ENCODE measurements around the gene RPS6KA4. TPM values are rescaled to one million over a fixed set of nuclear protein-coding genes. Genes with fewer than 3 reads are reported as not detected.

Gene RPS6KA4
- total RNA-seq = 10 to 100 TPM in 3 of 4 donors, 1 to 10 TPM in 1; 2.4 to 37.4 (median 29.3) TPM

DNA sequence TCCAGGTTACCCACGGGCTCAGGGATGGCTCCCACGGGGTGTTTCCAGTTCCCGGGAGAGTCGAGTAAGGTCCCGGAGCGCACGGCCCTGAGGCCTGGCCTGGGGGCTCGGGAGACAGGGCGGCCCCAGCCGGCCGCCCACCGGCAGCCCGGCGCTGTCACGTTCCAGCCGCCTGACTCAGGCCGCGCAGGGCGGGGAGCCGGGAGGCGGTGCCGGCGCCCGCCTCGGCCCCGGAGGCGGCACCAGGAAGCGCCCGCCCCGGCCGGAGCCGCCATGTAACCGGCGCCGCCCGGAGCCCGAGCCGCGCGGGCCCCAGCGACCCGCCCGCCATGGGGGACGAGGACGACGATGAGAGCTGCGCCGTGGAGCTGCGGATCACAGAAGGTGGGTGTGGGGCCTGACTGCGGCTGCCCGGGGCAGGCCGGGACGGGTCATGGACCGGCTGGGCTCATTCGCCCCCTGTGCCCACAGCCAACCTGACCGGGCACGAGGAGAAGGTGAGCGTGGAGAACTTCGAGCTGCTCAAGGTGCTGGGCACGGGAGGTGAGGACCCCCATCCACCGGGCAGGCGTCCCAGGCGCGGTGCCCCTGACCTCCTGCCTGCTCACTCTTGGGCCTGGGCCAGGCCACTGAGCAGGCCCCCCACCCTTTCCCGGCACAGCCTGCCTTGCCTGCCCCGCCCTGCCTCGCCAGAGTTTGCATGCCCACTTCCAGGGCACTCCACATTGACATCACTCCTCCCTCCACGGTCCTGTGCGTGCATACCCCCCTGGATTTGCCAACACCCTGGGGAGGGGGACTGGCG is at the start of gene RPS6KA4:
Gene RPS6KA4, plus strand, starts transcription at position 256 of the 805 bp plus-strand sequence. Its CDS starts 74 bp downstream, at position 330.
- peak; percentile 47 to 75 for DNase-seq
- H3K9me3 ChIP-seq = no peaks in the 10 kb centered on the region
- peak; percentile 56 to 71 for TF ChIP-seq POLR2A (IDR thresholded peaks at IDR 0.05)
- TF ChIP-seq, protein P1, sequence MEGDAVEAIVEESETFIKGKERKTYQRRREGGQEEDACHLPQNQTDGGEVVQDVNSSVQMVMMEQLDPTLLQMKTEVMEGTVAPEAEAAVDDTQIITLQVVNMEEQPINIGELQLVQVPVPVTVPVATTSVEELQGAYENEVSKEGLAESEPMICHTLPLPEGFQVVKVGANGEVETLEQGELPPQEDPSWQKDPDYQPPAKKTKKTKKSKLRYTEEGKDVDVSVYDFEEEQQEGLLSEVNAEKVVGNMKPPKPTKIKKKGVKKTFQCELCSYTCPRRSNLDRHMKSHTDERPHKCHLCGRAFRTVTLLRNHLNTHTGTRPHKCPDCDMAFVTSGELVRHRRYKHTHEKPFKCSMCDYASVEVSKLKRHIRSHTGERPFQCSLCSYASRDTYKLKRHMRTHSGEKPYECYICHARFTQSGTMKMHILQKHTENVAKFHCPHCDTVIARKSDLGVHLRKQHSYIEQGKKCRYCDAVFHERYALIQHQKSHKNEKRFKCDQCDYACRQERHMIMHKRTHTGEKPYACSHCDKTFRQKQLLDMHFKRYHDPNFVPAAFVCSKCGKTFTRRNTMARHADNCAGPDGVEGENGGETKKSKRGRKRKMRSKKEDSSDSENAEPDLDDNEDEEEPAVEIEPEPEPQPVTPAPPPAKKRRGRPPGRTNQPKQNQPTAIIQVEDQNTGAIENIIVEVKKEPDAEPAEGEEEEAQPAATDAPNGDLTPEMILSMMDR (IDR thresholded peaks at IDR 0.05) = peak in 1 of 4 experiments; percentile 29
- H3K36me3 ChIP-seq = no peaks in the 10 kb centered on the region
- intact Hi-C loops (cut with DNase I; ENCODE audit: low total_unique reads) = no loop called here
- H3K27ac ChIP-seq = peak within 1 kb of the TSS; percentile 86 to 90
- no peaks in the 10 kb centered on the region for H3K27me3 ChIP-seq
- peak within 1 kb of the TSS; percentile 51 to 82 for H3K4me3 ChIP-seq
- peaks cover 7 to 20% of the 10 kb centered on the region in 2 donors for H3K4me1 ChIP-seq

DNA sequence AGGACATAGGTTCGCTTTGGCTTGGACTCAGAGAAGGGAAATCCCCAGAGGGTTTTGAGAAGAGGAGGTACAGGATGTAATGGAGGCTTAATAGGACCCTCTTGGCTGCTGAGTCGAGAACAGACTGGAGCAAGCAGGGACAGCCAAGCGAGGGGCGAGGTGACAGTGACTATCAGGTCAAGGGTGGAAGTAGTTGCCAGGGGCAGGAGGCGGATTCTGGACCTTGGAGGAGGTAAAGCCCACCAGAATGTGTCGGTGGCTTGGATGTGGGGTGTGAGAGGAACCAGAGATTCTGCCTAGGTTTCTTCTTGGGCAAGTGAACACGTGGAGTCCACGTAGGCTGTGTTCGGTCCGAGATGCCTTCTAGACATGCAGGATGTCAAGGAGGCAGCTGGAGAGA is 46.0 kb upstream of the RPS6KA4 start:
- Histone ChIP-seq H3K4me1 (no peaks in the 10 kb centered on the region), H3K27ac (no peak overlapping the region), H3K36me3 (no peaks in the 10 kb centered on the region), H3K27me3 (no peaks in the 10 kb centered on the region), H3K9me3 (no peaks in the 10 kb centered on the region), H3K4me3 (no peak overlapping the region)
- no peak for DNase-seq
- intact Hi-C loops (cut with DNase I; ENCODE audit: low total_unique reads) = no loop called here
- no peak for TF ChIP-seq POLR2A (IDR thresholded peaks at IDR 0.05)
- TF ChIP-seq, protein P1 (IDR thresholded peaks at IDR 0.05) = no peak

DNA sequence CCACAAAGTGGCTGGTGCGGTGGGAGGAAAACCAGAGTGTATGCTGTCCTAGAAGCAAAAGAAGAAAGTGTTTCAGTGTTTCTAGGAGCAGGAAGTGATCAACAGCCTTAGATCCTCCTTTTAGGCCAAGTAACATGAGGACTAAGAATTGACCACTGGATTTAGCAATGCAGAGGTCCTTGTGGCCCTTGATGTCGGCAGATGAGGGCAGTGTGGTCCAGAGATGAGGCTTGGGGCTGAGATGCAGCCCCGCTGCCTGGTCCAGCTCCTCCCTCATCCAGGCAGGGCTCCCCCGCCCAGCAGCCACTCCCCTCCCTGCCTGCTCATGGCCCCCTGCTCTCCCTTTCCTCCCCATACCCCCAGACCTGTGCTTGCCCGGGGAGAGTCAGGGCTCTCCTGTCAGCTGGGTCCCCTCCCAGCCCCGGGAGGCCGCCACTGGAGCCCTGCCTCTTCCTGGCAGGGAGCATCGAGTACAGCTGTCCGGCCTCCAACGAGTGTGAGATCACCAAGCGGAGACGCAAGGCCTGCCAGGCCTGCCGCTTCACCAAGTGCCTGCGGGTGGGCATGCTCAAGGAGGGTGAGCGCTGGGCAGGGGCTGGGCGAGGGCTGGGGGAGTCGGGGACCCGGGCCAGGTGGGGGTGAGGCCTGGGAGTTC is 45.3 kb upstream of the RPS6KA4 start:
- no peaks in the 10 kb centered on the region for H3K36me3 ChIP-seq
- H3K4me1 ChIP-seq = no peaks in the 10 kb centered on the region
- H3K9me3 ChIP-seq = no peaks in the 10 kb centered on the region
- H3K27me3 ChIP-seq = no peaks in the 10 kb centered on the region
- TF ChIP-seq, protein P1 (IDR thresholded peaks at IDR 0.05) = no peak
- no peak for TF ChIP-seq POLR2A (IDR thresholded peaks at IDR 0.05)
- no peak for DNase-seq
- peak overlapping the region; percentile 37 to 47 for H3K27ac ChIP-seq
- intact Hi-C loops (cut with DNase I; ENCODE audit: low total_unique reads) = no loop called here
- H3K4me3 ChIP-seq = no peak overlapping the region

DNA sequence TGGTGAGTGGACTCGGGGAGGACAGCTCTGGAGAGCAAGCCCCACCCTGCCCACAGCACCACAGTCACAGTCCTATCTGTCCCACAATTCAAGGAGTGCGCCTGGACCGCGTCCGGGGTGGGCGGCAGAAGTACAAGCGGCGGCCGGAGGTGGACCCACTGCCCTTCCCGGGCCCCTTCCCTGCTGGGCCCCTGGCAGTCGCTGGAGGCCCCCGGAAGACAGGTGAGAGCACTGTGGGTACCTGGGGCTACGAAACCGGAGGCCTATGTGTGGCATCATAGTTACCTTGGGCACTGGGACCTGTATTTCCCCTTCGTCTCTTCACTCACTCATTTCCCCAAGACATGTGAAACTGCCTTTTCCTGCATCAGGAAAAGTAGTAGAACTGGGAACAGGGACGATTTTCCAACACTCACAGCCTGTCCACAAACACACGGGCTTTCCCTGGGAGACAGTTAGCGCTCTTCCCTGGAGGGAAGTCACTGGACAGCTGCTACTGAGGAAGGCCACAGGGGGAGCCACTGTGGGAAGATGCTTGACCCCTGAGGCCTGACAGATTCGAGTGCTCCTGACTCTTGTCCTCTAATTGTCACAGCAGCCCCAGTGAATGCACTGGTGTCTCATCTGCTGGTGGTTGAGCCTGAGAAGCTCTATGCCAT is 44.7 kb upstream of the RPS6KA4 start:
- Histone ChIP-seq H3K4me1 (no peaks in the 10 kb centered on the region), H3K36me3 (no peaks in the 10 kb centered on the region), H3K4me3 (no peak overlapping the region), H3K27me3 (no peaks in the 10 kb centered on the region), H3K9me3 (no peaks in the 10 kb centered on the region), H3K27ac (peak overlapping the region; percentile 37 to 47)
- TF ChIP-seq POLR2A (IDR thresholded peaks at IDR 0.05) = no peak
- TF ChIP-seq, protein P1 (IDR thresholded peaks at IDR 0.05) = no peak
- DNase-seq = no peak
- intact Hi-C loops (cut with DNase I; ENCODE audit: low total_unique reads) = no loop called here

Data from uterus (tissue), 4 donors.